ENCODE results near the gene IL6R. TPM values are rescaled to one million over a fixed set of nuclear protein-coding genes. Genes with fewer than 3 reads are reported as not detected.
"Not testable (repeated sequence)": the region's sequence is repeated elsewhere in the genome, so short reads cannot be mapped to it uniquely, and the experiment has no call there.

Gene IL6R
- polyA plus RNA-seq (2011; rRNA removed) (3.2 and 6.8 TPM in 2 replicates), polyA minus RNA-seq (2011; rRNA and poly(A)+ RNA removed) (3.0 and 6.7 TPM in 2 replicates)

GRCh38 chr1:154404984-154405746 is at the start of gene IL6R:
IL6R (plus strand) TSS chr1:154405343; CDS start chr1:154405630, 287 bp downstream.
- TF ChIP-seq CTCF (IDR thresholded peaks at IDR 0.05; ENCODE audit: insufficient read depth, low read depth, low read length) = peak; percentile 39
- ChIA-PET CTCF (interaction anchor here (0.9 to 3.5 kb wide), 6 partner anchors 10 to 75 kb away, joined by 3 to 16 read pairs (median 6); no protein-coding TSS in a partner anchor), POLR2A (no interaction called here)
- no peaks in the 10 kb centered on the region for H3K36me3 ChIP-seq (ENCODE audit: control insufficient read depth, insufficient read depth, low read length)
- DNase-seq (ENCODE audit: low read depth) = peak; percentile 57
- peak within 1 kb of the TSS; percentile 79 for H3K4me3 ChIP-seq (ENCODE audit: low read depth, low read length)
- peaks cover 7% of the 10 kb centered on the region for H3K27me3 ChIP-seq (ENCODE audit: control insufficient read depth, insufficient read depth, low read length)

- no peak overlapping the region for H3K4me3 ChIP-seq (ENCODE audit: low read depth, low read length)
- POLR2A ChIA-PET = no interaction called here
- no peaks in the 10 kb centered on the region for H3K36me3 ChIP-seq (ENCODE audit: control insufficient read depth, insufficient read depth, low read length)
- CTCF ChIA-PET = interaction anchor here (2.3 kb wide), 1 partner anchor 23 kb away, joined by 7 read pairs; no protein-coding TSS in a partner anchor
- no peak for DNase-seq (ENCODE audit: low read depth)
- peaks cover 3% of the 10 kb centered on the region; the same call in 1 of the 2 replicates for H3K27me3 ChIP-seq (ENCODE audit: control insufficient read depth, insufficient read depth, low read length)
- TF ChIP-seq CTCF (IDR thresholded peaks at IDR 0.05; ENCODE audit: insufficient read depth, low read depth, low read length) = no peak
These were observed 46.6 kb upstream of the IL6R start for GRCh38 chr1:154358519-154358918.

- no peak for DNase-seq (ENCODE audit: low read depth)
- Histone ChIP-seq H3K36me3 (ENCODE audit: control insufficient read depth, insufficient read depth, low read length) (no peaks in the 10 kb centered on the region), H3K27me3 (ENCODE audit: control insufficient read depth, insufficient read depth, low read length) (peaks cover 3% of the 10 kb centered on the region; the same call in 1 of the 2 replicates), H3K4me3 (ENCODE audit: low read depth, low read length) (no peak overlapping the region)
- ChIA-PET POLR2A (no interaction called here), CTCF (interaction anchor here (0.6 to 2.3 kb wide), 3 partner anchors 25 to 194 kb away, joined by 3 to 15 read pairs (median 3); no protein-coding TSS in a partner anchor)
- no peak for TF ChIP-seq CTCF (IDR thresholded peaks at IDR 0.05; ENCODE audit: insufficient read depth, low read depth, low read length)
These were observed 44.9 kb upstream of the IL6R start for GRCh38 chr1:154360288-154360687.

- H3K4me3 ChIP-seq (ENCODE audit: low read depth, low read length); H3K36me3 ChIP-seq (ENCODE audit: control insufficient read depth, insufficient read depth, low read length); DNase-seq (ENCODE audit: low read depth); H3K27me3 ChIP-seq (ENCODE audit: control insufficient read depth, insufficient read depth, low read length): not testable (repeated sequence)
- ChIA-PET CTCF (interaction anchor here (1.0 to 2.3 kb wide), 3 partner anchors 25 to 82 kb away, joined by 3 to 15 read pairs (median 4); no protein-coding TSS in a partner anchor), POLR2A (interaction anchor here (0.7 kb wide), 1 partner anchor 102 kb away, joined by 5 read pairs; no protein-coding TSS in a partner anchor)
These were observed 44.3 kb upstream of the IL6R start for GRCh38 chr1:154360881-154361280.

GRCh38 chr1:154361357-154361756 is 43.8 kb upstream of the IL6R start:
- H3K27me3 ChIP-seq (ENCODE audit: control insufficient read depth, insufficient read depth, low read length) = no peaks in the 10 kb centered on the region
- ChIA-PET CTCF (interaction anchor here (1.0 to 2.3 kb wide), 6 partner anchors 8 to 82 kb away, joined by 3 to 15 read pairs (median 3); no protein-coding TSS in a partner anchor), POLR2A (interaction anchor here (0.5 to 0.7 kb wide), 2 partner anchors 16 to 102 kb away, joined by 3 to 5 read pairs; no protein-coding TSS in a partner anchor)

More at GRCh38 chr1:154361357-154361756, 43.8 kb upstream of the IL6R start:
- no peak for TF ChIP-seq CTCF (IDR thresholded peaks at IDR 0.05; ENCODE audit: insufficient read depth, low read depth, low read length)
- DNase-seq (ENCODE audit: low read depth) = no peak
- H3K36me3 ChIP-seq (ENCODE audit: control insufficient read depth, insufficient read depth, low read length) = no peaks in the 10 kb centered on the region
- H3K4me3 ChIP-seq (ENCODE audit: low read depth, low read length) = no peak overlapping the region

All from BJ (cell line).